GM19043 (cell line): ENCODE data around the gene FARS2.
"Not testable (repeated sequence)": the region's sequence is repeated elsewhere in the genome, so short reads cannot be mapped to it uniquely, and the experiment has no call there.

Source experiments
- ATAC-seq: cut with Tn5 transposase; IDR thresholded peaks from one replicate; pipeline ENCODE4 v1.9.1; 2021; ENCODE audit warnings: low read depth; ENCODE audit not compliant: unreplicated experiment

FARS2 gene

DNA sequence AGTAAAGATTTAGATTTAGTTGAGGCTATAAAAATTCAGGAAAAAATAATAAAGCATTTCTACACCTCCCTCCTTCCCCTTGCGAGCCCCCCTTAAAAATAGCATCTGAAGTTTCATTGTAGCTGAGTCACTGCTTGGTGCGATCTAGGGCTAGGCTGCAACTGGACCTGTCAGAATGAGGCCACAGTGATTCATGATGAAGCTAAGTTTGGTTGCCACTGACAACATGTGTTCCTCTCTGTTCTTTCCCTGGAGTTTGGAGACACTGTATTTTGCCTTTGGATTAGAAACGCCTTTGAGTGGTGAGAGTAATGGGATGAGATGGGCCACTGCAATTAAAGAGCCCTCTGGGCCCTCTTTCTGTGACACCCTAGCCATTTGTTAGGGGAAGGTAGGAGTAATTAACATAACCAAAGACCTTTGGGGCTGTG lies 411.3 kb downstream of the FARS2 start:
- ATAC-seq = no peak

- no peak for ATAC-seq
These were observed 411.9 kb downstream of the FARS2 start for GRCh38 chr6:5673019-5673790.

GRCh38 chr6:5674141-5674540 lies 412.8 kb downstream of the FARS2 start:
- no peak for ATAC-seq

- ATAC-seq = no peak
These were observed 413.4 kb downstream of the FARS2 start for GRCh38 chr6:5674721-5675120.

- no peak for ATAC-seq
These were observed 415.4 kb downstream of the FARS2 start for GRCh38 chr6:5676701-5677100.

GRCh38 chr6:5677219-5678000 lies 416.1 kb downstream of the FARS2 start:
- ATAC-seq = no peak

DNA sequence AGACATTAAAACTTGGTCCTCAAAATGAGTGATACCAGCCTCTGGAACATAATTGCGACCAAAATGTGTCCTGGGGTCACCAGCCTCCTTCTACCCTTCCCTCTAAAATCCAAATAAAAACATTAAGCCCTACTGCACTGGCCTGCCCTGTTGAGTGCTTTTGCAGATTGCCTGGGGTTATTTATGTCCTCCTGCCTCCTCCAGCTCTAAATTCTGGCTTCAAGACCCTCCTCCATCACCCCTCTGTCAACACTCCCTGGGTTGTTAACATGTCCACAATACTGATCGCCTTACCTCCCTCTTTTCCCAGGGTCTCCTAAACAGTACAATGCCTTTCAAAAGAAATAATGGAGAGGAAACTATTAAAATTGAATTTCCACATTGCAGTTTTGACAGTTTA lies 418.0 kb downstream of the FARS2 start:
- no peak for ATAC-seq

DNA sequence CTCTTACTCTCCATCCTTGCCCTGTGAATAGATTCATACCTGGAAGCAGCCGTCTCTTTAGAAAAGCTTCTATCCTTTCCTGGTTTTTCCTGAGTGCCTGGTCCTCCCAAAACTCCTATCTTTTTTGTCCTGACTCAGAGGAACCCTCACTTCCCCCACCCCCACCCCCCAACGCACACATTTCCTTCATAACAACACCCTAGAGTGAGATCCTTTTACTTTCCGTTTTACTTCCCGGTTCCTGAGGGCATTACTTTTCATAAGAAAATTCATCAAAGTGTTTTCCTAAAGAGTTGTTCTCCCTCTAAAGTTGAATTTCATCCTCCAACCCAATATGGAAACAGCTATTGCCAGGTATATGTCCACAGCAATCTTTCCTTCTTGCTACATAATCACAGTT lies 418.4 kb downstream of the FARS2 start:
- no peak for ATAC-seq

DNA sequence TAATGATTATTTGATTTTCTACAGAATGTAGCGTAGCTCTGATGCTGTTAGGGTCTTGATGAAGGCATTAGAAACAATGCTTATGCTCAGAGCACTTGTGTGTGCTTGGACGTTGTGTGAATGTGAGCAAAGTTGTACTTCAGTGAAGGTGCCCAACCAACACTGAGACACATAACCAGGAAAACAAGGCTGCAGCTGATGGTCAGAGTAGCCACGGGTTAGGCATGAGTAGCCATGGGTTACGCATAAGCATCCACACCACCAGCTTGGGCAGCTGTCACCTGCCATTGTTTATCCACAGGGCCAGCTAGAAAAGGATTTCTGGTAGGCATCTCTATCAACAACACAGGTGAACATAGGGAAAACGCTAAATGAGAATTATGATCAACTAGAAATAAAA lies 418.8 kb downstream of the FARS2 start:
- no peak for ATAC-seq

- ATAC-seq = no peak
These were observed 420.2 kb downstream of the FARS2 start for GRCh38 chr6:5681480-5681879.

DNA sequence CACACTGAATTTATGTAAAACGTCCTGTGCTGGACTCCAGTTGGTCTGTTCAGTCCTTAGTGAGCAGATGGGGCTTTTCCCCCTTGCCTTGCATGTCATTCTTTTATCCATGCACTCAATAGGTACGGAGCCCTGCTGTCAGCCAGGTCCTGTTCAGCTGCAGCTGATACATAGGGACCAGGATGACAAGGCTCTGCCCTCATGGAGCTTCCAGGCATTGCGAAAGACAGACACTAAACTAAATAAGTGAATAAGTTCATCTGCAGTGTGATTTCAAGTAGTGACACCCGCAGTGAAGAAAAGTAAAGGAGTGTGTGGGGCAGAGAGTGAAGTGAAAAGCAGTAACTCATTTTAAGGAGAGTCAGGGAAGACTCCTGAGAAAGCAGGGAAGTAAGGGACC lies 421.2 kb downstream of the FARS2 start:
- ATAC-seq = no peak

GRCh38 chr6:5683747-5684146 lies 422.4 kb downstream of the FARS2 start:
- ATAC-seq = not testable (repeated sequence)

DNA sequence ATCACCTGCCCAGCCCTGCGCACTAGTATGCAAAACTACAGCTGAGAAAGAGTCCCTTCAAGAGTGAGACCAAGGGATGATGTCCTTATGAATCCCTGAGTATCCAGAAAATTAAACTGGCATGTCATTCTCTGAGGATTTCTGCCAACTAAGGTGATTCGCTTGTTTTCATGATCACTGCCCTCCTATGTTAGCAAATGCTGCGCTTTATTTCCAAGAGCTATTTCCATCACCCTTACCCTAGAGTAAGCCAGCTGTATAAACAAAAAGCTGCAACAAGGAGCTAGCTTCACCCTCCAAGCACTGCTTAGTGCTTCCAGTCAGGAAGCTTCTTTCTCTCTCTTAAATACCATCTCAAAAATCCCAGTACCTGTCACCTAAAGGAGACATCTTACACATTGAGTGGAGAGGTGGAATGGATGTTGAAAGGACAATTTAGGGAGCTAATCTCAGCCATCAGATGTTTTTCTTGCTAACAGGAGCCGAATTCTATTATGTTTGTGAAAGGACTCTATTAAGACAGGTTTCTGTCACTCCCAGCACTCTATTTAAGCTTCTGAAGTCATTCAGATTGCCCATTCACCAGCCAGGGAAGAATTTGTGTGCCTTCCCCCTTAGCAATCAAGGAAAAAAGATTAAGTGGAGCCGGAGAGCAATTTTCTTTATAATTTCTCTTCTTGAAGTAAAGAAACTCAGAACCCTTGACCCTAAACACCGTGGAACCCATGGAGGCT lies 423.2 kb downstream of the FARS2 start:
- no peak for ATAC-seq

DNA sequence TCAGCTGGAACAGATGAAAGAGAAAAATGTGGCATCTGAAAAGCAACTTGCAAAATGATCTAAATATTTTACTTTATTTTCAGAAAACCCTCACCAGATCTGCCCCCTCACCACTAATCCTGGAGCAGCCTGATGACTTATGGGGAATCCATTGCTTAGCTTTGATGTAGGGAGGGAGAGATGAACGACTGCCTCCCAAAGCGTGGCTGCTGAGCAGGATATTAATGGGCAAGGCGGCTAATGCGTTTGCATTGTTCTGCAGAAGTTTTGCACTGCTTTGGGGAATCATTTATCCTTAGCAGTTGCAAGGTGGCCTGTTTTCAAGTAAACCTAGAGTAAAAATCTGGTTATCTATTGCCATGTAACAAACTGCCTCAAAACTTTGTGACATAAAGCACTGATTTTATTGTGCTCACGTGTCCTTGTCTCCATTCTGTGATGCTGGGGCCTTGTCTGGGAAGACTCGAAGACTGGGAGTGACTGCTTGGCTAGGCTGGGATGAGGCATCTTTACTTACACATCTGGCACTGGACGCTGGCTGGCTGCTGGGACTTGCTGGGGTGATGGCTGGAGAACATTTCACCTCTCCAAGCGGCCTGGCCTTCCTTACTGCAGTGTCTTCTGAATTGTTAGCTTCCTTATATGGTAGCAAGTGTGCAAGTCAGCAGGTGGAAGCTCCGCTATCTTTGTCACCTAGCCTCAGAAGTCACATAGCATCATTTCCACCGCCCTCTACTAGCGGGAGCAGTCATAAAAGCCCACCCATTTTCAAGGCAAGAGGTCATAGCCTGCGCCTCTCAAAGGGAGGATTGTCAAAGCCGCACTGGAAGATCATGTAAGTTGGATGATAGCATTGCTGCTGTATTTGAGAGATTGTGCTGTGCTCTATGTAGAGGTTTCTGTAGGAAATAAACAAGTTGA lies 432.2 kb downstream of the FARS2 start:
- ATAC-seq = no peak

GRCh38 chr6:5695260-5696245 lies 434.2 kb downstream of the FARS2 start:
- ATAC-seq = no peak

DNA sequence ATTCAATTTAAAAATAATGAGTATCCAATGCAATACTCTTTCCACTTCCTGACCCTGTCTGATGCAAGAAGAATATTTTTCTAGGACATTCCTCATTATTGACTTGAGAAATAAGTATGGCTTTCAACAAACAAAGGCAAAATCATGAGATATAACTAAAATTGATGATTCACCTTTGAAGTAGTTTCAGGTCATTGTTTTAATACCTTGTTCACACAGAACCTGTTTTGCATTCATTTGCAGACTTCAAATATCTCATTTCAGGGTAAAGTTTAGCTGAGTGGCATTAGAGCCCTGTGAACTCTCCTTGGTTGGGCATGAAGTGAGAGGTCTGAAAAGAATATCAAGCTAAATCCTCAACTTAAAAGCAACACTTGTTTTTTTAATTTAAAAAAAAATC lies 436.2 kb downstream of the FARS2 start:
- no peak for ATAC-seq

DNA sequence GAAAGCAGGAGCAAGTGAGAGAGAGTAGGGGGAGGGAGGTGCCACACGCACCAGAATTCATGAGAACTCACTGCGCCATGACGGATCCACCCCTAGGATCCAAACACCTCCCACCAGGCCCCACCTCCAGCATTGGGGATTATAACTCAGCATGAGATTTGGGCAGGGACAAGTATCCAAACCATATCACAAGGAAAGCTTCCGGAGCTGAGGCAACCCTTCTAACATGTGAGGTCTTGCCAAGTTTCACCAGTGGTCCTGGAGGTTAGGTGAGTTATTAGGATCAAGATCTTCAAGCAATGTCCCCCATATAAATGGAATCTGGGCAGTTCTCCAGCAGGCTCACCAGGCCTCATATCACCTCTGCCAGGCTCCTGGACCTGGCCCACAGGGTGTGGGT lies 437.0 kb downstream of the FARS2 start:
- ATAC-seq = no peak

GRCh38 chr6:5699064-5699463 lies 437.8 kb downstream of the FARS2 start:
- ATAC-seq = not testable (repeated sequence)

DNA sequence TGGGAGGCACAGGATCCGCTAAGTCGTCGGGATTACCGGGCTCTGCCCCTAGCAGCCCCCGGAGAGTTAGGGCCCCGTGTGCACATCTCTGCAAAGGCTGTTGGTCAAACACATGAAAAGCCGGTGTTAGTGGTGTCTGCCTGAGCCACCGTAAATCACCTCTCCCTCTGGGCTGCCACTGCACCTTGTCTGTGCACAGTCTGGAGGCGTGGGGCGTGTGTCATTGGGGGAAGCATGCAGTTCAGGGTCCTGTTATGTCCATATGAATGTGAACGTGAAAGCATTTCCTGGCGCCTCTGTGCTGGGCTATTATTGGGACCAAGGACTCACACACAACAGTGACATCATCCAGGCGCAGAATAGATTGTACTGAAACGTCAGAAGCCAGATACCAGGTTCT lies 439.9 kb downstream of the FARS2 start:
- no peak for ATAC-seq
